Neural progenitor cell (in vitro differentiated cells): Measurements from ENCODE around the gene GALK2.

Experiments used
- CTCF ChIP-seq: fragments of 200-600 bp; sonication (generic); IDR thresholded peaks from 2 replicates; pipeline ENCODE4 v1.5.1; 2017; ENCODE audit warnings: antibody characterized with exemption, mild to moderate bottlenecking
- EZH2 ChIP-seq: fragments of 200-600 bp; sonication (generic); IDR thresholded peaks from 2 replicates; pipeline ENCODE4 v1.6.1; 2017; ENCODE audit warnings: antibody characterized with exemption, mild to moderate bottlenecking, moderate library complexity

GRCh38 chr15:49229922-49230321, 59.9 kb downstream of the GALK2 start:
- no peak for TF ChIP-seq CTCF
- no peak for TF ChIP-seq EZH2
